ENCODE data around the gene CHD3. TPM values are rescaled to one million over a fixed set of nuclear protein-coding genes. Genes with fewer than 3 reads are reported as not detected.

The CHD3 gene
- 100 to 1,000 TPM in 1 of 10 donors, 10 to 100 TPM in 9; 57.4 to 113 (median 80.2) TPM for polyA plus RNA-seq (ENCODE audit: insufficient read length in 10 of 10)
- long read RNA-seq, donor 1, partial matches to known transcripts, result 17 of 81 reads
- long read RNA-seq, donor 1, other reads (novel, unspliced or antisense), result 63 of 81 reads
- long read RNA-seq, donor 2, partial matches to known transcripts, result 0 of 2 reads
- long read RNA-seq, donor 2, other reads (novel, unspliced or antisense), result 0 of 2 reads
- long read RNA-seq, donor 3, result 0 reads
- long read RNA-seq, donor 4, partial matches to known transcripts, result 6 of 7 reads
- long read RNA-seq, donor 4, other reads (novel, unspliced or antisense), result 0 of 7 reads
- long read RNA-seq, donor 5, partial matches to known transcripts, result 31 of 36 reads
- long read RNA-seq, donor 5, other reads (novel, unspliced or antisense), result 0 of 36 reads
- long read RNA-seq, donor 6, partial matches to known transcripts, result 23 of 25 reads
- long read RNA-seq, donor 6, other reads (novel, unspliced or antisense), result 0 of 25 reads
- long read RNA-seq, donor 7, partial matches to known transcripts, result 18 of 22 reads
- long read RNA-seq, donor 7, other reads (novel, unspliced or antisense), result 0 of 22 reads
- long read RNA-seq, donor 8, partial matches to known transcripts, result 6 of 8 reads
- long read RNA-seq, donor 8, other reads (novel, unspliced or antisense), result 0 of 8 reads
- long read RNA-seq, donor 9, partial matches to known transcripts, result 0 of 1 reads
- long read RNA-seq, donor 9, other reads (novel, unspliced or antisense), result 0 of 1 reads

- DNase-seq, result peak in 1 of 3 donors; percentile 63
These were observed at the start of gene CHD3 for GRCh38 chr17:7888184-7888920. Gene CHD3, plus strand, starts transcription at chr17:7888789. Its CDS starts 212 bp downstream, at chr17:7889001.

GRCh38 chr17:7839190-7839875 lies 49.3 kb upstream of the CHD3 start:
- peak in 1 of 3 donors; percentile 21 for DNase-seq

- peak in 1 of 3 donors; percentile 32 for DNase-seq
These were observed 48.7 kb upstream of the CHD3 start for GRCh38 chr17:7839876-7840261.

DNA sequence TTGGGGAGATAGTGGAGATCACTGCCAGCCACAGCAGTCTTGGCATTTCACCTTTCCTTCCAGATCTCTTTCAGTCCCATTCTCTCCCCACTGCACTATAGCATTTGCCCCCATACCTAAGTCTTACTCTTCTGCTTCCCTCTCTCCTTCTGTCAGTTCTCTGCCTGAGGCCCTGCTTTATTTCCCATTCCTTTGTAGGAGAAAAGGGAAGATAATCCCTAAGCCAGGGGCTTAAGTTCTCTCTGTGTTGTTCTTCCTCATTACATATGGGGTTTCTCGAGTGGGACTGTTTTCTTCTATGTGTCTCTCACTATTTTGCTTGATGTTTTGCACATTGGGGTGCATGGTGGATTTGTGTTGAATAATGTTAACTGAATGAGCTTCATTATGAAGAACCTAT lies 48.1 kb upstream of the CHD3 start:
- no peak for DNase-seq

DNA sequence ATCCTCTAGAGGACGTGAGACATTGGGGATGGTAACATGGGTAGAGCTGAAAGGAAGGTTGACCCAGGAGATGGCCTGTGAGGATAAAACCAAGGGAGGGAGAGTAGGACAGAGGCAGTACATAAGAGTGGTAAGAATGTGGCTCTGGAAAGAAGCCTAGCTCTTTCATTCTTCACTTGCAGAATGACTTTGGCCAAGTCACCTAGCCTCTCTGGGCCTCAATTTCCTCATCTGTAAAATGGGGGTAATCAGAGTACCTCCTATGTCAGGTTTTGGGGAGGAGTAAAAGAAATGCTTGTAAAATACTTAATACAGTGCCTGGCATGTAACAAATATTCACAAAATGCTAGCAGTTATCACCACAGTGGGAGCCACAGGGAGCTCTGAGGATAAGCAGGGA lies 47.7 kb upstream of the CHD3 start:
- no peak for DNase-seq

- peak in 2 of 3 donors; percentile 88 to 92 for DNase-seq
These were observed 47.1 kb upstream of the CHD3 start for GRCh38 chr17:7841396-7841914.

DNA sequence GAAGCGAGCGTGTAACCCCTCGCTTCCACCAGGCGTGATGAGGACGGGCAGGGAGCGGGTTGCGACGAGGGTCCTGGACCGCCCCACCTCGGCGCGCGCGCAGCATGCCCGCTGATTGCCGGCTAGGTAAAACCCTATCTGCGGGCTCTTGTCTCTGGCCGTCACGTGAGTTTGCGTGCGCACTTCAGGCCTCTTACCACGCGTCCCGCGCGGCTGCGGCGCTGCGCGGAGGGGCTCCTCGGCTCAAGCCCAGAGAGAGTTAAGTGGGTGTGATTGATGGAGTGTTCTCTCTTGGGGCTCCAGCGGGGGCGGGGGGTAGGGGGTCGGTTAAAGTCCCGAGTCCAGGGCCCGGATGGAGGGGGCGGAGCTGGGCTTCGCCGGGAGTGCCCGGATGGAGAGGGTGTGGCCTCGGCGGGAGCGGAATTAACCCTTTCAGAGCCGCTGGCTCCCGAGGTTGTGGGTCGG lies 46.6 kb upstream of the CHD3 start:
- DNase-seq, result peak; percentile 89 to 96 (median 94)

DNA sequence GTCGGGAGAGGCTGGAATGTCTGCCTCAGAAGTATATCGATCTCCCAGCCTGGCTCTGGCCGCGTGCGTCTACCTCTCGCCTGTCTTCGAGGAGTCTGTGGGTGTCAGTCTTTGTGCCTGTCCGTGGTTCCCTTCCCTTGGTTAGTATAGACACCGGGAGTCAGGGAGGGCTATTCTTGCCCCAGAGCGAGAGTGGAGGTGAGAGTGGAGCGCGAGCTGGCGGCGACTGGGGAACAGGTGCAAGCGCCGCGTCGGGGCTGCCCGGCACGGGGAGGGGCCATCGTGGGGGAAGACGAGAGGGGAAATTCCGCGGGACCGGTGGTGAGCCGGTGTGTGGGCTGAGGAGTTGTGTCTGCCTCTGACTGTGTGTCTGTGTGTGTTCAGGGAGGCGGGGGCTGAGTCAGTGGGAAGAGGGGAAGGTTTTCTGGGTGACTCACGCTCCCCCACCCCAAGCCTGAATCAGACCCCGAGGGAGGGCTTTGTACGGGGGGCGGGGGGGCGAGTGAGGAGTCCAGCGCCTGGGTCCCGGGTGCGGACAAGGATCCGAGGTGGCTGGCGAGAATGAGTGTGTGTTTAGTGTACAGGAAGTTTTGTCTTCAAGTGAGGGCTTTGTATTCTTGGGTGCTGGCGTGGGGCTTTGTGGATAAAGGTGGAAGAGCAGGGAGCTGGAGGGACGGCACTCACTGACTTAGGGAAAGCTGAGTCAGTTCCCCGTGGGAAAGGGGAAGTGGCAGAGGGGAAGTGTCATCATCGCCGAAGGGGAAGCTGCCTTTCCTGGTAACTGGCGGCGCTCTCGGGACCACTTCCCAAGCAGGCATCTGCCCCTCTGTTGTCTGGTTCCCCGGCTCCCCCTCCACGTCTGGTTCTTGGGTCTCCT lies 46.0 kb upstream of the CHD3 start:
- DNase-seq, result peak; percentile 75 to 85 (median 82)

- DNase-seq, result peak in 1 of 3 donors; percentile 77
These were observed 45.4 kb upstream of the CHD3 start for GRCh38 chr17:7843257-7843535.

DNA sequence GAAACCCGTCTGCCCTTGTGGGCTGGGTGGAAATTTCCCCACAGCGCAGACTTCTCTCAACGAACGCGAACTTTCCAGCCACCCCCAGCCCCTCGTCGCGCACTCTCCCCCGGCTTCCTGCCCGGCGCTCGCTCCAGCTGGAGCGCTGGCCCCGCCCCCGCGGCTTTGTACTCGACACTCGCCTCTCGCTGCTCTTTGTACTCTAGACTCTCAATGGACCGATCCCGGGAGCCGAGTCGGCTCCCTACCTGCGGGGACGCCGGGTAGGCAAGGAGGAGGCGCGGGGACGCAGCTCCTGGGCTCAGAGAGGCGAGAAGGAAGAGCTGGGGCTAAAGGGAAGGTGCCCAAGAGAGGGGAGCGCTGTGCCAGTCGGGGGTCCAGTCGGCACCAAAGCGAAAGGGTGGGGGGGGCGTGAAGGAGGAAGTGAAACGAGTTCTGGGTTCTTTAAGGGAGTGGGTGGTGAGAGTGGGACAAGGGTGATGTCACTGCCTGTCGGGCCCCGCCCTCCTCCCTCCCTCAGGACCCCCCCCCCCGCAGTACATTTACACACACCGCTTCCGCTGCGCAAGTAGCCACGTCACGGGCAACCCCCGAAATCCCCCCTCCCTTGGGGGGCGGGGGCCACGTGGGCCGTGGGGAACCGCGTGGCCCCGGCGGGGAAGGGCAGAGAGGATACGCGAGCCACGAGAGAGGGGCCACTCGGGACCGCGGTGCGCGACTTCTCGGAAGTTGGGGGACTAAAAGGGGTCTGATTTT lies 44.9 kb upstream of the CHD3 start:
- peak; percentile 63 to 91 (median 84) for DNase-seq

- peak; percentile 92 to 96 (median 94) for DNase-seq
These were observed 44.1 kb upstream of the CHD3 start for GRCh38 chr17:7844292-7845154.

- no peak for DNase-seq
These were observed 43.1 kb upstream of the CHD3 start for GRCh38 chr17:7845359-7846062.

DNA sequence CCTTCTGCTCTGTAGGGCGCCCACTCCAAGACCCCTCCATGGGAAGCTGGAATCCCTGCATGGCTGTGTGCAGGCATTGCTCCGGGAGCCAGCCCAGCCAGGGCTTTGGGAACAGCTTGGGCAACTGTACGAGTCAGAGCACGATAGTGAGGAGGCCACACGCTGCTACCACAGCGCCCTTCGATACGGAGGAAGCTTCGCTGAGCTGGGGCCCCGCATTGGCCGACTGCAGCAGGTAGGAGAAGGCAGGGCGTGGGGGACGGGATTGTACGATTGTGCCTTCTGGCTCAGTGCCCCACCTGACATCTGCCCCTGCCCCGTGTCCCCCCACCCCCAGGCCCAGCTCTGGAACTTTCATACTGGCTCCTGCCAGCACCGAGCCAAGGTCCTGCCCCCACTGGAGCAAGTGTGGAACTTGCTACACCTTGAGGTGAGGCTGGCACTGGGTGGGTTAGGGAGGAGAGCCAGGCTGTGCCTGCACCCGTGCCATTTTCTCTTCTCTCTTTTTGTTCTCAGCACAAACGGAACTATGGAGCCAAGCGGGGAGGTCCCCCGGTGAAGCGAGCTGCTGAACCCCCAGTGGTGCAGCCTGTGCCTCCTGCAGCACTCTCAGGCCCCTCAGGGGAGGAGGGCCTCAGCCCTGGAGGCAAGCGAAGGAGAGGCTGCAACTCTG lies 42.4 kb upstream of the CHD3 start:
- no peak for DNase-seq

DNA sequence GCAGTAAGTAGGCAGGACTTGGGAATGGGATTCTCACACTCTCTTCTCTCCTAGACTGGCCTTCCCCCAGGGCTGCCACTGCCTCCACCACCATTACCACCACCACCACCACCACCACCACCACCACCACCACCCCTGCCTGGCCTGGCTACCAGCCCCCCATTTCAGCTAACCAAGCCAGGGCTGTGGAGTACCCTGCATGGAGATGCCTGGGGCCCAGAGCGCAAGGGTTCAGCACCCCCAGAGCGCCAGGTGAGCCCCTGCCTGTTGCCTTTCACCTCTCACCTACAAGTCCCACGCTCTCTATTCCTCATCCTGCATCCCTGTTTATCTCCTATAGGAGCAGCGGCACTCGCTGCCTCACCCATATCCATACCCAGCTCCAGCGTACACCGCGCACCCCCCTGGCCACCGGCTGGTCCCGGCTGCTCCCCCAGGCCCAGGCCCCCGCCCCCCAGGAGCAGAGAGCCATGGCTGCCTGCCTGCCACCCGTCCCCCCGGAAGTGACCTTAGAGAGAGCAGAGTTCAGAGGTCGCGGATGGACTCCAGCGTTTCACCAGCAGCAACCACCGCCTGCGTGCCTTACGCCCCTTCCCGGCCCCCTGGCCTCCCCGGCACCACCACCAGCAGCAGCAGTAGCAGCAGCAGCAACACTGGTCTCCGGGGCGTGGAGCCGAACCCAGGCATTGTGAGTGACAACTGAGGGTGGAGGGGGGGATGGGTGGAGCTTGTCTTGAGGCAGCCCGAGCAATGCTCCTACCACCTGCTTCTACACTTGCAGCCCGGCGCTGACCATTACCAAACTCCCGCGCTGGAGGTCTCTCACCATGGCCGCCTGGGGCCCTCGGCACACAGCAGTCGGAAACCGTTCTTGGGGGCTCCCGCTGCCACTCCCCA lies 41.6 kb upstream of the CHD3 start:
- no peak for DNase-seq

- no peak for DNase-seq
These were observed 40.4 kb upstream of the CHD3 start for GRCh38 chr17:7848131-7848579.

DNA sequence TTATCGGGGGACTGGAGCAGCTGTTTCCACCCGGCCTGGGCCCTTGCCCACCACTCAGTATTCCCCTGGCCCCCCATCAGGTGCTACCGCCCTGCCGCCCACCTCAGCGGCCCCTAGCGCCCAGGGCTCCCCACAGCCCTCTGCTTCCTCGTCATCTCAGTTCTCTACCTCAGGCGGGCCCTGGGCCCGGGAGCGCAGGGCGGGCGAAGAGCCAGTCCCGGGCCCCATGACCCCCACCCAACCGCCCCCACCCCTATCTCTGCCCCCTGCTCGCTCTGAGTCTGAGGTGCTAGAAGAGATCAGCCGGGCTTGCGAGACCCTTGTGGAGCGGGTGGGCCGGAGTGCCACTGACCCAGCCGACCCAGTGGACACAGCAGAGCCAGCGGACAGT lies 39.9 kb upstream of the CHD3 start:
- DNase-seq, result no peak
